ENCODE results near the gene MKRN2. TPM values are rescaled to one million over a fixed set of nuclear protein-coding genes. Genes with fewer than 3 reads are reported as not detected.

Gene MKRN2
- total and polyA plus RNA-seq, 2 of the 8 experiments (the other 6 are each of a cell fraction or from before 2014, with no cell fraction given), result 15.3 to 17.6 TPM

DNA sequence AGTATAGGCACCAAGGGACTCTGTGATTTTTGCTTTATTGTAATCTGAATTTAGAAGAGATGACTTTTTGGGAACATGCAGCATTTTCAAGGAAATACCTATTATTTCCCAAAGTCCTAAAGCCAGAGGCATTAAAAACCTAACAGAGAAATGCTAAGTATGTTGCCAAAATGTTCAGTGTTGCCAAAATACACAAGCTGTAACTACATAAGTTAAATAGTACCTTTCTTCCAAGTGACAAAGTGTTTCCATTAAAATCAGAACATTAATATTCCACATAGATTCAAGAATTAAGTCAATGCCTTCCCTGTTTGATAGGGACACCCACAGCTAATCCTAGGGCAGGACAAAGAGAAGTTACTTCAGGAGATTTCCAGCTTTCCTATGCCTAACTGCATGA lies 42.0 kb downstream of the MKRN2 start (continued):
- TF ChIP-seq, protein P1, sequence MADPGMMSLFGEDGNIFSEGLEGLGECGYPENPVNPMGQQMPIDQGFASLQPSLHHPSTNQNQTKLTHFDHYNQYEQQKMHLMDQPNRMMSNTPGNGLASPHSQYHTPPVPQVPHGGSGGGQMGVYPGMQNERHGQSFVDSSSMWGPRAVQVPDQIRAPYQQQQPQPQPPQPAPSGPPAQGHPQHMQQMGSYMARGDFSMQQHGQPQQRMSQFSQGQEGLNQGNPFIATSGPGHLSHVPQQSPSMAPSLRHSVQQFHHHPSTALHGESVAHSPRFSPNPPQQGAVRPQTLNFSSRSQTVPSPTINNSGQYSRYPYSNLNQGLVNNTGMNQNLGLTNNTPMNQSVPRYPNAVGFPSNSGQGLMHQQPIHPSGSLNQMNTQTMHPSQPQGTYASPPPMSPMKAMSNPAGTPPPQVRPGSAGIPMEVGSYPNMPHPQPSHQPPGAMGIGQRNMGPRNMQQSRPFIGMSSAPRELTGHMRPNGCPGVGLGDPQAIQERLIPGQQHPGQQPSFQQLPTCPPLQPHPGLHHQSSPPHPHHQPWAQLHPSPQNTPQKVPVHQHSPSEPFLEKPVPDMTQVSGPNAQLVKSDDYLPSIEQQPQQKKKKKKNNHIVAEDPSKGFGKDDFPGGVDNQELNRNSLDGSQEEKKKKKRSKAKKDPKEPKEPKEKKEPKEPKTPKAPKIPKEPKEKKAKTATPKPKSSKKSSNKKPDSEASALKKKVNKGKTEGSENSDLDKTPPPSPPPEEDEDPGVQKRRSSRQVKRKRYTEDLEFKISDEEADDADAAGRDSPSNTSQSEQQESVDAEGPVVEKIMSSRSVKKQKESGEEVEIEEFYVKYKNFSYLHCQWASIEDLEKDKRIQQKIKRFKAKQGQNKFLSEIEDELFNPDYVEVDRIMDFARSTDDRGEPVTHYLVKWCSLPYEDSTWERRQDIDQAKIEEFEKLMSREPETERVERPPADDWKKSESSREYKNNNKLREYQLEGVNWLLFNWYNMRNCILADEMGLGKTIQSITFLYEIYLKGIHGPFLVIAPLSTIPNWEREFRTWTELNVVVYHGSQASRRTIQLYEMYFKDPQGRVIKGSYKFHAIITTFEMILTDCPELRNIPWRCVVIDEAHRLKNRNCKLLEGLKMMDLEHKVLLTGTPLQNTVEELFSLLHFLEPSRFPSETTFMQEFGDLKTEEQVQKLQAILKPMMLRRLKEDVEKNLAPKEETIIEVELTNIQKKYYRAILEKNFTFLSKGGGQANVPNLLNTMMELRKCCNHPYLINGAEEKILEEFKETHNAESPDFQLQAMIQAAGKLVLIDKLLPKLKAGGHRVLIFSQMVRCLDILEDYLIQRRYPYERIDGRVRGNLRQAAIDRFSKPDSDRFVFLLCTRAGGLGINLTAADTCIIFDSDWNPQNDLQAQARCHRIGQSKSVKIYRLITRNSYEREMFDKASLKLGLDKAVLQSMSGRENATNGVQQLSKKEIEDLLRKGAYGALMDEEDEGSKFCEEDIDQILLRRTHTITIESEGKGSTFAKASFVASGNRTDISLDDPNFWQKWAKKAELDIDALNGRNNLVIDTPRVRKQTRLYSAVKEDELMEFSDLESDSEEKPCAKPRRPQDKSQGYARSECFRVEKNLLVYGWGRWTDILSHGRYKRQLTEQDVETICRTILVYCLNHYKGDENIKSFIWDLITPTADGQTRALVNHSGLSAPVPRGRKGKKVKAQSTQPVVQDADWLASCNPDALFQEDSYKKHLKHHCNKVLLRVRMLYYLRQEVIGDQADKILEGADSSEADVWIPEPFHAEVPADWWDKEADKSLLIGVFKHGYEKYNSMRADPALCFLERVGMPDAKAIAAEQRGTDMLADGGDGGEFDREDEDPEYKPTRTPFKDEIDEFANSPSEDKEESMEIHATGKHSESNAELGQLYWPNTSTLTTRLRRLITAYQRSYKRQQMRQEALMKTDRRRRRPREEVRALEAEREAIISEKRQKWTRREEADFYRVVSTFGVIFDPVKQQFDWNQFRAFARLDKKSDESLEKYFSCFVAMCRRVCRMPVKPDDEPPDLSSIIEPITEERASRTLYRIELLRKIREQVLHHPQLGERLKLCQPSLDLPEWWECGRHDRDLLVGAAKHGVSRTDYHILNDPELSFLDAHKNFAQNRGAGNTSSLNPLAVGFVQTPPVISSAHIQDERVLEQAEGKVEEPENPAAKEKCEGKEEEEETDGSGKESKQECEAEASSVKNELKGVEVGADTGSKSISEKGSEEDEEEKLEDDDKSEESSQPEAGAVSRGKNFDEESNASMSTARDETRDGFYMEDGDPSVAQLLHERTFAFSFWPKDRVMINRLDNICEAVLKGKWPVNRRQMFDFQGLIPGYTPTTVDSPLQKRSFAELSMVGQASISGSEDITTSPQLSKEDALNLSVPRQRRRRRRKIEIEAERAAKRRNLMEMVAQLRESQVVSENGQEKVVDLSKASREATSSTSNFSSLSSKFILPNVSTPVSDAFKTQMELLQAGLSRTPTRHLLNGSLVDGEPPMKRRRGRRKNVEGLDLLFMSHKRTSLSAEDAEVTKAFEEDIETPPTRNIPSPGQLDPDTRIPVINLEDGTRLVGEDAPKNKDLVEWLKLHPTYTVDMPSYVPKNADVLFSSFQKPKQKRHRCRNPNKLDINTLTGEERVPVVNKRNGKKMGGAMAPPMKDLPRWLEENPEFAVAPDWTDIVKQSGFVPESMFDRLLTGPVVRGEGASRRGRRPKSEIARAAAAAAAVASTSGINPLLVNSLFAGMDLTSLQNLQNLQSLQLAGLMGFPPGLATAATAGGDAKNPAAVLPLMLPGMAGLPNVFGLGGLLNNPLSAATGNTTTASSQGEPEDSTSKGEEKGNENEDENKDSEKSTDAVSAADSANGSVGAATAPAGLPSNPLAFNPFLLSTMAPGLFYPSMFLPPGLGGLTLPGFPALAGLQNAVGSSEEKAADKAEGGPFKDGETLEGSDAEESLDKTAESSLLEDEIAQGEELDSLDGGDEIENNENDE (IDR thresholded peaks at IDR 0.05; ENCODE audit: insufficient replicate concordance, low read length), result no peak
